H1 (cell line): ENCODE results near the gene DLEC1. TPM values are rescaled to one million over a fixed set of nuclear protein-coding genes. Genes with fewer than 3 reads are reported as not detected.

Experiments used
- CTCF ChIA-PET: fragments of 300-600 bp; sonication (Branson Sonifier 250); formaldehyde crosslinking; loops from one replicate; lab custom pipeline; 2021; ENCODE audit not compliant: partially characterized antibody; lab: Charles Lee
- POLR2A ChIA-PET: fragments of 300-600 bp; sonication (Branson Sonifier 250); formaldehyde crosslinking; loops from one replicate; lab custom pipeline; 2021; ENCODE audit warnings: inconsistent platforms; ENCODE audit not compliant: partially characterized antibody; lab: Charles Lee
- DNase-seq, 2 experiments: peaks; one replicate each; pipeline versions ENCODE4 v3.0.0 to v3.0.0-alpha.2; 2010 to 2022; ENCODE audit warnings: low spot score in 2 of 2, low read depth in 1 of 2, mixed read lengths in 1 of 2
- FAIRE-seq: peaks from 2 replicates; lab custom pipeline; 2011; peaks lifted over from hg19 to GRCh38; lab: Jason Lieb, UNC
- H2AFZ ChIP-seq: 2 replicates; pipeline ENCODE4 v1.8.1; 2012; ENCODE audit warnings: low read length, inconsistent platforms
- H2AK5ac ChIP-seq: 2 replicates; pipeline ENCODE4 v1.6.1; 2013; ENCODE audit warnings: low read depth, low read length
- H2BK120ac ChIP-seq: replicated peaks from 2 replicates; pipeline ENCODE3; 2013; ENCODE audit warnings: low read depth, low read length, inconsistent platforms
- H2BK12ac ChIP-seq: 2 replicates; pipeline ENCODE4 v1.6.1; 2013; ENCODE audit warnings: low read depth, low read length
- H2BK15ac ChIP-seq: 2 replicates; pipeline ENCODE4 v1.6.1; 2013; ENCODE audit warnings: low read length
- H2BK20ac ChIP-seq: 2 replicates; pipeline ENCODE4 v1.6.1; 2013; ENCODE audit warnings: low read length
- H2BK5ac ChIP-seq: 2 replicates; pipeline ENCODE4 v1.6.1; 2013; ENCODE audit warnings: low read depth, low read length
- H3K14ac ChIP-seq: 2 replicates; pipeline ENCODE4 v1.6.1; 2013; ENCODE audit warnings: inconsistent platforms; ENCODE audit not compliant: insufficient read length
- H3K18ac ChIP-seq: 2 replicates; pipeline ENCODE4 v1.6.1; 2013; ENCODE audit warnings: low read length; ENCODE audit errors: extremely low read depth
- H3K23ac ChIP-seq: 2 replicates; pipeline ENCODE4 v1.6.1; 2013; ENCODE audit warnings: inconsistent platforms; ENCODE audit not compliant: insufficient read length
- H3K23me2 ChIP-seq: 2 replicates; pipeline ENCODE4 v1.6.1; 2013; ENCODE audit warnings: low read depth, low read length
- H3K27ac ChIP-seq: 2 replicates; pipeline ENCODE4 v1.6.1; 2011; ENCODE audit warnings: low read depth, low read length, inconsistent platforms
- H3K27me3 ChIP-seq, 4 experiments: replicated peaks in 1 of 4; 1 replicate in 1 of 4; 2 replicates in 3 of 4; pipeline versions ENCODE4 v1.6.1 to v1.8.1; 2011 to 2013; ENCODE audit warnings: low read length in 3 of 4, mild to moderate bottlenecking in 3 of 4, inconsistent platforms in 2 of 4, mixed read lengths in 2 of 4, moderate library complexity in 1 of 4; ENCODE audit not compliant: control insufficient read depth in 3 of 4, insufficient read depth in 3 of 4; ENCODE audit errors: extremely low read depth in 1 of 4
- H3K36me3 ChIP-seq, 4 experiments: 2 replicates each; pipeline versions ENCODE4 v1.6.1 to v1.8.1; 2011 to 2013; ENCODE audit warnings: mild to moderate bottlenecking in 4 of 4, low read length in 3 of 4, moderate library complexity in 2 of 4, control low read depth in 1 of 4, inconsistent platforms in 1 of 4; ENCODE audit not compliant: insufficient read depth in 4 of 4, control insufficient read depth in 2 of 4
- H3K4ac ChIP-seq: replicated peaks from 2 replicates; pipeline ENCODE3; 2013; ENCODE audit warnings: low read length, low read depth, mixed read lengths, inconsistent platforms; ENCODE audit not compliant: insufficient read length
- H3K4me1 ChIP-seq, 4 experiments: replicated peaks in 1 of 4; 1 replicate in 1 of 4; 2 replicates in 3 of 4; pipeline versions ENCODE4 v1.6.1 to v1.8.1; 2011 to 2013; ENCODE audit warnings: low read length in 3 of 4, inconsistent platforms in 2 of 4, mixed read lengths in 1 of 4; ENCODE audit not compliant: insufficient read depth in 4 of 4, control insufficient read depth in 3 of 4
- H3K4me2 ChIP-seq, 2 experiments: 2 replicates each; pipeline versions ENCODE4 v1.6.1 to v1.8.1; 2011 to 2013; ENCODE audit warnings: low read depth in 2 of 2, low read length in 2 of 2, control low read depth in 1 of 2, inconsistent platforms in 1 of 2, mild to moderate bottlenecking in 1 of 2; ENCODE audit not compliant: insufficient read depth in 1 of 2
- H3K4me3 ChIP-seq, 4 experiments: fragments of 200-600, 300-600 bp in 1 of 4; sonication (generic), shearing (Covaris generic), sonication (Bioruptor Twin) in 1 of 4; 2 replicates each; pipeline versions ENCODE4 v1.5.1 to v1.8.1; 2011 to 2016; ENCODE audit warnings: low read length in 4 of 4, low read depth in 3 of 4, control low read depth in 2 of 4, inconsistent platforms in 2 of 4, mild to moderate bottlenecking in 2 of 4, mixed read lengths in 1 of 4, moderate library complexity in 1 of 4; ENCODE audit not compliant: insufficient read depth in 2 of 4; ENCODE audit errors: extremely low read depth in 1 of 4
- H3K56ac ChIP-seq: replicated peaks from 2 replicates; pipeline ENCODE3; 2013; ENCODE audit warnings: low read depth, mild to moderate bottlenecking, mixed read lengths, low read length, inconsistent platforms; ENCODE audit not compliant: insufficient read length
- H3K79me1 ChIP-seq: 2 replicates; pipeline ENCODE4 v1.6.1; 2013; ENCODE audit warnings: low read depth, low read length, control low read depth
- H3K79me2 ChIP-seq, 2 experiments: 2 replicates each; pipeline versions ENCODE4 v1.6.1 to v1.8.1; 2012 to 2013; ENCODE audit warnings: low read length in 2 of 2, mild to moderate bottlenecking in 2 of 2, inconsistent platforms in 1 of 2; ENCODE audit not compliant: insufficient read depth in 2 of 2, control insufficient read depth in 1 of 2
- H3K9ac ChIP-seq, 4 experiments: replicated peaks in 1 of 4; 1 replicate in 1 of 4; 2 replicates in 3 of 4; pipeline versions ENCODE4 v1.6.1 to v1.8.1; 2011 to 2013; ENCODE audit warnings: low read depth in 3 of 4, low read length in 3 of 4, control low read depth in 2 of 4, mild to moderate bottlenecking in 2 of 4, moderate library complexity in 2 of 4, inconsistent platforms in 1 of 4; ENCODE audit errors: extremely low read depth in 1 of 4
- H3K9me3 ChIP-seq, 2 experiments: 2 replicates each; pipeline versions ENCODE4 v1.6.1 to v1.8.1; 2012 to 2013; ENCODE audit warnings: mild to moderate bottlenecking in 2 of 2, moderate library complexity in 2 of 2, control low read depth in 1 of 2, inconsistent platforms in 1 of 2, low read depth in 1 of 2, low read length in 1 of 2, mixed read lengths in 1 of 2; ENCODE audit not compliant: insufficient read depth in 2 of 2
- H4K20me1 ChIP-seq, 2 experiments: replicated peaks in 1 of 2; 2 replicates each; pipeline versions ENCODE3 to v1.8.1; 2011 to 2013; ENCODE audit warnings: inconsistent platforms in 2 of 2, low read length in 2 of 2, mild to moderate bottlenecking in 1 of 2; ENCODE audit not compliant: insufficient read depth in 2 of 2, control insufficient read depth in 1 of 2
- H4K5ac ChIP-seq: 2 replicates; pipeline ENCODE4 v1.6.1; 2013; ENCODE audit warnings: low read length, low read depth, mixed read lengths, inconsistent platforms; ENCODE audit not compliant: insufficient read length
- H4K8ac ChIP-seq: 2 replicates; pipeline ENCODE4 v1.8.0; 2013; ENCODE audit warnings: mild to moderate bottlenecking, moderate library complexity, low read length, inconsistent platforms; ENCODE audit not compliant: insufficient read depth; ENCODE audit errors: extremely low read depth
- H4K91ac ChIP-seq: replicated peaks from 2 replicates; pipeline ENCODE3; 2013; ENCODE audit warnings: low read length, mixed read lengths, inconsistent platforms; ENCODE audit not compliant: insufficient read length
- WGBS, 2 experiments: shearing (Covaris generic) in 1 of 2; methylation state at CpG; one replicate each; pipeline versions ENCODE4 v1.1.6 to v1.1.7; 2013 to 2015; ENCODE audit warnings: low lambda C conversion rate in 2 of 2, mixed read lengths in 2 of 2, inconsistent platforms in 1 of 2, low coverage in 1 of 2, missing lambda C conversion rate in 1 of 2; ENCODE audit not compliant: insufficient replicate concordance in 2 of 2, insufficient coverage in 1 of 2, insufficient read length in 1 of 2; ENCODE audit errors: extremely low coverage in 1 of 2, missing lambda C conversion rate in 1 of 2; 5-methylcytosine and 5-hydroxymethylcytosine counted together
- polyA plus RNA-seq, 7 experiments: library from polyadenylated mRNA; depleted of rRNA in 3 of 7; stranded (reverse) in 5 of 7; unstranded in 2 of 7; fragments of >200 nt in 5 of 7; fragments of 200-250 nt in 2 of 7; gene quantifications; 1 replicate in 5 of 7; 2 replicates in 1 of 7; 4 replicates in 1 of 7; pipeline versions ENCODE4 v1.2.1 to v1.2.3, GENCODE V29; 2011 to 2013; ENCODE audit warnings: missing spikeins in 2 of 7, mixed read lengths in 2 of 7
- total RNA-seq: library from RNA; stranded (reverse); fragmentation: NEBNext Ultra II Directional; extraction: Animal tissue kit (Norgen Biotek cat#: 25700); gene quantifications from 2 replicates; pipeline ENCODE4 v1.2.1, GENCODE V29; 2021

DLEC1 gene
- total and polyA plus RNA-seq, 2 of the 8 experiments (the other 6 are each of a cell fraction or from before 2014, with no cell fraction given) = 0.26 to 0.76 TPM

DNA sequence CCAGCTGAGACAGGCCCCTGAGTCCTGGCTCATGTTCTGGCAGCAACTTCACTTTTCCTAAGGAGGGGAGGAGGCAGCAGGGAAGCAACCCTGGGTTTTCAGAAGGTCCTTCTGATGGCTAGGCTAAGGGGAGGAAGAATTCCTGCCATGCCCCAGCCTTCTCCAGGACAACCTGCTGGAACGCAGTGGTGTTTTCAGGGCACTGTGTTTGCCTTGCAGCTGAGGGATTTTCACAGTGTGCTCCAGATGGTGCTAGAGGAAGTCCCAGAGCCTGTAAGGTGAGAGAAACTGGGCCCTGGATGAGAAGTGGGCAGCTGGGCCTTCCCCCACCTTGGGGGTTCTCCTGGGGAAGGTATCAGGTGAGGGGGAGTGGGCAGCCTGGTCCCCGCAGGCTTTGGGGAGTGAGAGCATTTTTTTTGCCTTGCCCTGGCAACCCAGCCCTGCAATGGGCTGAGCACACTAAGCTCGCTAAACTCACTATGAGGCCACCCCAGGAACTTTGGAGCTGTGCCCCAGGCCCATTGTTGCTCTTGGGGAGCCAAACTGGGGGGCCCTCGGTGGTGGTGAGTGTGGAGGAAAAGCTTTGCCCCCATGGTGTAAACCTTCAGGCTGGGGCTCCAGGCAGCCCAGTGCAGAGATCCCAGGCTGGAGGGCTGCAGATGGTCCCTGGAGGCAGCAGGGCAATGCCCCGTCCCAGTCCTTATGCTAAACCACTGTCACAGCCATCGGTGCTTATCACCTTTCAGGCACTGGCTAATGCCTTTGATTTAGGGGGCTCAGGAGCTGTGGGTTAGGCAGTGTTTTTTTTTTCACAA lies 56.9 kb downstream of the DLEC1 start:
- Histone ChIP-seq H3K18ac (no peak overlapping the region), H4K20me1 (no peaks in the 10 kb centered on the region), H4K91ac (peak overlapping the region; percentile 26), H3K23ac (no peak overlapping the region), H3K79me2 (no peaks in the 10 kb centered on the region), H2BK120ac (no peak overlapping the region), H3K9ac (no peak overlapping the region), H3K27me3 (peaks cover 0 to 2% (median 0%) of the 10 kb centered on the region in 4 experiments; a peak in 1 of 7 replicates), H2BK12ac (no peak overlapping the region), H2BK15ac (no peak overlapping the region), H2BK20ac (no peak overlapping the region), H2AFZ (no peak overlapping the region), H3K23me2 (no peaks in the 10 kb centered on the region), H2AK5ac (no peak overlapping the region), H3K4me2 (no peak overlapping the region), H3K4ac (no peak overlapping the region), H2BK5ac (no peak overlapping the region), H3K79me1 (no peaks in the 10 kb centered on the region), H3K4me3 (no peak overlapping the region), H4K8ac (no peak overlapping the region), H3K56ac (no peak overlapping the region), H3K14ac (no peak overlapping the region), H3K4me1 (peaks cover 3 to 13% (median 4%) of the 10 kb centered on the region in 4 experiments; a peak in 6 of 7 replicates), H3K9me3 (no peaks in the 10 kb centered on the region), H3K36me3 (no peaks in the 10 kb centered on the region), H3K27ac (no peak overlapping the region), H4K5ac (no peak overlapping the region)
- no peak for FAIRE-seq
- CTCF ChIA-PET = interaction anchor here (0.6 to 4.0 kb wide), 4 partner anchors 13 to 99 kb away, joined by 3 to 10 read pairs (median 4); no protein-coding TSS in a partner anchor
- POLR2A ChIA-PET = no interaction called here
- 94% methylated on average over 6 of the region's 6 CpGs; no CpG with 5 or more reads in 1 of the 2 experiments for WGBS, 2 experiments
- DNase-seq = no peak
